GM21825 (cell line): ENCODE data around the gene UBE2L3.
"Not testable (repeated sequence)": the region's sequence is repeated elsewhere in the genome, so short reads cannot be mapped to it uniquely, and the experiment has no call there.

ENCODE experiments used
- ATAC-seq: cut with Tn5 transposase; IDR thresholded peaks from one replicate; pipeline ENCODE4 v1.9.1; 2021; ENCODE audit warnings: mild to moderate bottlenecking, moderate library complexity; ENCODE audit not compliant: unreplicated experiment

Gene UBE2L3

DNA sequence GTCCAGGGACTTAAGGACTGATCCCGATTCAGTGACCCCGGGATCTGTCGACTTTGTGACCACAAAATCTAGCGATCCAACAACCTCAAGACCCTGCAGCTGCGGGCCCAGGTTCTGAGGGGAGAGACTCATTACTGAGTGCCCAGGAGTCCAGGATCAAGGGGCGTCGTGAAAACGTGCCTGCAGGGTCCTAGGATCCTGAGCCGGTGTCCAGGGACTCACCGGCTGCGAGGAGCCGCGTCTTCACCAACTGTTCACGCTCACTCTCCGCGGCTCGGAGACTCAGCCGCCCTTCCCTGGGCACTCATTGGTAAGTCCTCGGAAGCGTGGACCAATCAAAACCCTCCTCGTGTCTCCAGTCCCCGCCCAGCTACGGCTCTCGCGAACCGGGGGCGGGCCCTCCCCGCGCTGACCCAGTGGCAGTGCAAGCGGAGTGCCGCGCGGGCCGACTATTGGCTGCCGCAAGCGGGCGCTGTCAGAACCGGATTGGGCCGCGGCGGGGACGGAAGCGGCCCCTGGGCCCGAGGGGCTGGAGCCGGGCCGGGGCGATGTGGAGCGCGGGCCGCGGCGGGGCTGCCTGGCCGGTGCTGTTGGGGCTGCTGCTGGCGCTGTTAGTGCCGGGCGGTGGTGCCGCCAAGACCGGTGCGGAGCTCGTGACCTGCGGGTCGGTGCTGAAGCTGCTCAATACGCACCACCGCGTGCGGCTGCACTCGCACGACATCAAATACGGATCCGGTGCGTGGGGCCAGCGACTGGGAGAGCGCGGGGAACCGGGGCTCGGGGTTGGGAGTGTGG, 74.5 kb downstream of the UBE2L3 start, which contains the start of gene SDF2L1:
TSS of gene SDF2L1 (plus strand) at position 514 of the 795 bp plus-strand sequence. CDS start at position 549, 35 bp downstream.
- ATAC-seq: peak; percentile 82

DNA sequence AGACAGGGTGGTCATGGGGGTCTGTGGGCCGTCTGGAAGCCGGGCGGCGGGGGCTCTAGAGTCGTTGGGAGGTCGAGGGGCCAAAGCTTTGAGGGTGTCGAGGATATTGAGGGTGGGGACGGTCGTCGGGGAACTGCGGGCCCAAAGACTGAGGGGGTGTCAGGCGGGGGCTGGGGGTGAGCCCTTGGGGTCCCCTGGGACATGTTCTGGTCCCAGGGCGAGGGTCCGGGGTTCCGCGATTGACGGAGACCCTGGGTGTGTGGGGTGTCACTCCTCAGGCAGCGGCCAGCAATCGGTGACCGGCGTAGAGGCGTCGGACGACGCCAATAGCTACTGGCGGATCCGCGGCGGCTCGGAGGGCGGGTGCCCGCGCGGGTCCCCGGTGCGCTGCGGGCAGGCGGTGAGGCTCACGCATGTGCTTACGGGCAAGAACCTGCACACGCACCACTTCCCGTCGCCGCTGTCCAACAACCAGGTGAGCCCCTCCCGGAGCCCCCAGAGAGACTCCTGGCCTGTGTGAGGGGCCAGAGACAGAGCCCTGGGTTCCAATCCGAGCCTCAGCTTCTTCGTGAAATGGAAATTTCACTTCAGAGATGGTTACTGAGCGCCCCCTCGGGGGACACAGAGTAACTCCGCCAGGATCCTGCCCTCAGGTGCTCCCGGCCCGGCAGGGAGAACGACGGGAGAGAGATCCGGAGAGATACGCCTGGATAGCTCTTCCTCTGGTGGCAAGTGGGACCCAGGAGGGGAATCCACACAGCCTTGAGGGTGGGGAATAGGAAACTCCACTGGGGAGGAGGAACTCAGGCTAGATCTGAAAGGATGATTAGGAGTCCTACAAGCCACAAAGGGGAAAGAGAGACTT, 75.3 kb downstream of the UBE2L3 start:
- ATAC-seq: no peak

DNA sequence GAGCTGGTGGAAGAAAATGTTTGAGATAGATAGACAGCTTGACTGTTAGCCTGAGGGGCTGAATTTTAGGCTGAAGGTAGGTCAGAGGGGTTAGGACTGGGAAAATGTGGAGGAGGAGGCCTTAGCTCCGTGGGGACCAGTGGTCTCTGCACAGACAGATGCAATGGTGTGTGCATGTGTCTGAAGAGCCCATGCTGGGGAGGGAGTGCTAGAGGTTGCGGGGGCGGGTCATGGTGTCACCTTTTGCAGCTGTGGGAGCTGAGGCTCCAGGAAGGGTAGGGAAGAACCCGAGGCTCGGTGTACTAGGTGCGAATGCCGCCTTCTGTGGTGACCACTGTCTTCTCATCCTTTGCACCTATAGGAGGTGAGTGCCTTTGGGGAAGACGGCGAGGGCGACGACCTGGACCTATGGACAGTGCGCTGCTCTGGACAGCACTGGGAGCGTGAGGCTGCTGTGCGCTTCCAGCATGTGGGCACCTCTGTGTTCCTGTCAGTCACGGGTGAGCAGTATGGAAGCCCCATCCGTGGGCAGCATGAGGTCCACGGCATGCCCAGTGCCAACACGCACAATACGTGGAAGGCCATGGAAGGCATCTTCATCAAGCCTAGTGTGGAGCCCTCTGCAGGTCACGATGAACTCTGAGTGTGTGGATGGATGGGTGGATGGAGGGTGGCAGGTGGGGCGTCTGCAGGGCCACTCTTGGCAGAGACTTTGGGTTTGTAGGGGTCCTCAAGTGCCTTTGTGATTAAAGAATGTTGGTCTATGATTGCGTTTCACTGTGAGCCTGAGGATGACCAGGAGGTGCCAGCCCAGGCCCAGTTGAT, 76.2 kb downstream of the UBE2L3 start:
- no peak for ATAC-seq

DNA sequence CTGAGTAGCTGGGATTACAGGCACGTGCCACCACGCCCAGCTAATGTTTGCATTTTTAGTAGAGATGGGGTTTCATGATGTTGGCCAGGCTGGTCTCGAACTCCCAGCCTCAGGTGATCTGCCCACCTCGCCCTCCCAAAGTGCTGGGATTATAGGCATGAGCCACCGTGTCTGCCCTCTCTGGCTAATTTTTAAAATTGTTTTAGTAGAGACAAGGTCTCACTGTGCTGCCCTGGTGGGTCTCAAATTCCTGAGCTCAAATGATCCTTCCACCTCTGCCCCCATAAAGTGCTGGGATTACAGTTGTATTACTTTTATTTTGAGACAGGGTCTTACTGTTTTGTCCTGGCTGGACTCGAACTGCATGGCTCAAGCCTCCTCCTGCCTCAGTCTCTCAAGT, 78.0 kb downstream of the UBE2L3 start:
- not testable (repeated sequence) for ATAC-seq

DNA sequence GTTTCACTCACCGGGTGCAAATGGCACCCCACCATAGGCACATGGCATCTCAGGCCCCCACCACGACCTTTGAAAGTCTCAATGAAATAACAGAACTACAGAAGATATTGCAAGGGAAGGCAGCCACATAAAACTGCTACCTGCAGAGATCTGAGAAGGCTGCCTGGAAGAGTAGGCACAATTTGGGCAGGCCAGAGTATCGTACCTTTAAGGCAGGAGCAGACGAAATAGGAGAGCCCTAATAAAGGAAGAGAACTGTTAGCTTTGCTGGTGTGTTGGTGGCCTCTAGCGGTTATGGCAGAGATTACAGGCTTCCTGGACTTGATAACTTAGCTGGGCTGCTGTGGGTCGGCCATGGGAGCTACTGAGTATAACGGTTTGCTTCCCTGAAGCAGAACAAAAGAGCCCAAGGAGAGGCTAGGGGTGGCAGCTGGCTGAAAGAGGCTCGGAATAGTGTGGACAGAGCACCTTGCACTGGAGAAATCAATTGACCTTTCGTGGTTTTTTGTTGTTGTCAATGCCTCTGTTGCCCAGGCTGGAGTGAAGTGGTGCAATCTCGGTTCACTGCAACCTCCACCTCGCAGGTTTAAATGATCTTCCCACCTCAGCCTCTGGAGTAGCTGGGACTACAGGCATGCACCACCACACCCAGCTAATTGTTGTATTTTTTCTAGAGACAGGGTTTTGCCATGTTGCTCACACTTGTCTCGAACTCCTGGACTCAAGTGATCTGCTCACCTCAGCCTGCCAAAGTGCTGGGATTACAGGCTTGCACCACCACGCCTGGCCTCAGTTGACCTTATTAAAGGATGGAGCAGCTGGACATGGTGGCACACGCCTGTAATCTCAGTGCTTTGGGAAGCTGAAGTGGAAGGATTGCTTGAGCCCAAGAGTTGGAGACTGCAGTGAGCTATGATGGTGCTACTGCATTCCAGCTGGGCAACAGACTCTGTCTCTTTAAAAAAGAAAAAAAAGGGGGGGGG, 79.4 kb downstream of the UBE2L3 start:
- no peak for ATAC-seq

DNA sequence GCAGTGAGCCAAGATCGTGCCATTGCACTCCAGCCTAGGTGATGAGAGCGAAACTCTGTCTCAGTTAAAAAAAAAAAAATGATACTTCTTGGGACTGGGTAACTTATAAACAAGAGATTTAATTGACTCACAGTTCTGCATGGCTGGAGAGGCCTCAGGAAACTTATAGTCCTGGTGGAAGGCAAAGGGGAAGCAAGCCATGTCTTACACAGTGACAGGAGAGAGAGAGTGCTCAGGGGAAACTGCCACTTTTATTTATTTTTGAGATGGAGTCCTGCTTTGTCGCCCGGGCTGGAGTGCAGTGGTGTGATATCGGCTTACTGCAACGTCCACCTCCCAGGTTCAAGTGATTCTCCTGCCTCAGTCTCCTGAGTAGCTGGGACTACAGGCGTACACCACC, 82.8 kb downstream of the UBE2L3 start:
- no peak for ATAC-seq

DNA sequence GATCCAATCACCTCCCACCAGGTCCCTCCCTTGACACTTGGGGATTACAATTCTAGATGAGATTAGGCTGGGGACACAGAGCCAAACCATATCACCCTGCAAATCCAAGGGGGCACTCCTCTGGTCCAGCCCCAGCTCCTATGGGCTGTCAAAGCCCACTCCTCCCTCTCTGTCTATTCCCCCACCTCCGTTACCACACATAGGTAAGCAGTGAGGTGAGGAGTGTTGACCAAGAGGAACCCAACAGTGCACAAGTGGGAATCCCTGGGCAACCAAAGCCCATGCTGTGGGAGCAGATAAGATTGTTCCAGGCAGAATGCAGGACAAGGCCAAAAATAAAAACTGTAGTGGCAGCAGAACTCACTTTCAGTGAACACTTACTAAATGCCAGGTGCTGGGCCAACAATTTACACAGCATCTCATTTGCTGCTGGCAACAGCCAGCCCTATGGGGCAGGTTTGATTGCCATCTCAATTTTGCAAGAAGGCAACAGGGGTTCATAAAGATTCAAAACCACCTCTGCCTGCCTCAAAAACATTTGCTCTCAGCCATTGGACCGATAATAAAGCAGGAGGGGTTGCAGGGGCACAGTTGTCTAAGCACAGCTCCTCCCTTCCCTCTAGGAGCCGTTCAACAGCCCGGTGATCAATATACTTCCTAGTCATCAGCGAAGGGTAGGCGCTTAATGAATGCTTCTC, 83.5 kb downstream of the UBE2L3 start:
- ATAC-seq: no peak

DNA sequence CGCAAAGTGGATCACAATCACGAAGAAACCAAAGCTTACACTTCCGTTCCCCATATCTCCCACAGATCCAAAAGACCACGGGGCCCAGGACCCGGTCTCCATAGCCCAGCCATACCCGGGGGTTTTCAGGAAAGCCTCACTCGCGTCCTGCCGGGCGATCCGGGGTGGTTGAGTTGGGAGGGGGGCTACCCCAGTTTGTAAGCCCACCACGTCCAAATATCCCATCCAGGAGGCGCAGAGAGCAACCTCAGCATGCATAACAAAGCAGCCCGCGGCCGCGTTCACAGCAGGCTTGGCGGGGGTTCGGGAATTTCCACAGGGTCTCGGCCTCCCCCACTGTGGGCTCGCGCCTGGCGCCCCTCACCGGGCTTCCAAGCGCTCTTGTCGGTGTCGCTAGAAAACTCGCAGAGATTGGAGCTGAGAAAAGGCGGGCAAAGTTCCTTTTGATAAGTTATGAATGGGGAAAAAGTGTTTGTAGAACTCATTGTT, 84.1 kb downstream of the UBE2L3 start:
- ATAC-seq: peak; percentile 17

DNA sequence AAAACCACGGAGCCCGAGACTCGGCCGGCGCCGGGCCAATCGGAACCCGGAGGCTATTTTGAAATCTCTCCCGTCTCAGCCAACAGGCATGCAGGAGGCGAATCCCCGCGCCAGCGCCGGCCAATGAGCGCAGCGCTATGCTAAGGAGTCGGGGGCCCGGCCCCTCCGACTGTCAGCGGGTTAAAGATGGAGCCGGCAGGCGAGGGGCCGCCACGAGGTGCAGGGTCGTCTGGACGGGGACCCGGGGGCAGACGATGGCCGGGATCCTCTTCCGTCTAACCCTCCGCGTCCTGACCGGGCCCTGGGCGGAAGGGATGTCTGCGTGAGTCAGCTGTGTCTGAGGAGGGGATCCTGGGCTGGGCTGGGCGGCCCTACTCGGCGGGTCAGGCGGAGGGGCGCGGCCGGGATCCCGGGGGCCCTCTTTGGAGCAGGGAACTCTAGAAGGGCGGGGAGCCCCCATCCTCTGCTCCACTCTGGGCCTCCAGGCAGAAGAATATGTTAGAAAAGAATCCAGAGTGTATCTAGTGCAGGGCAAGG, 84.6 kb downstream of the UBE2L3 start:
- peak; percentile 75 for ATAC-seq

DNA sequence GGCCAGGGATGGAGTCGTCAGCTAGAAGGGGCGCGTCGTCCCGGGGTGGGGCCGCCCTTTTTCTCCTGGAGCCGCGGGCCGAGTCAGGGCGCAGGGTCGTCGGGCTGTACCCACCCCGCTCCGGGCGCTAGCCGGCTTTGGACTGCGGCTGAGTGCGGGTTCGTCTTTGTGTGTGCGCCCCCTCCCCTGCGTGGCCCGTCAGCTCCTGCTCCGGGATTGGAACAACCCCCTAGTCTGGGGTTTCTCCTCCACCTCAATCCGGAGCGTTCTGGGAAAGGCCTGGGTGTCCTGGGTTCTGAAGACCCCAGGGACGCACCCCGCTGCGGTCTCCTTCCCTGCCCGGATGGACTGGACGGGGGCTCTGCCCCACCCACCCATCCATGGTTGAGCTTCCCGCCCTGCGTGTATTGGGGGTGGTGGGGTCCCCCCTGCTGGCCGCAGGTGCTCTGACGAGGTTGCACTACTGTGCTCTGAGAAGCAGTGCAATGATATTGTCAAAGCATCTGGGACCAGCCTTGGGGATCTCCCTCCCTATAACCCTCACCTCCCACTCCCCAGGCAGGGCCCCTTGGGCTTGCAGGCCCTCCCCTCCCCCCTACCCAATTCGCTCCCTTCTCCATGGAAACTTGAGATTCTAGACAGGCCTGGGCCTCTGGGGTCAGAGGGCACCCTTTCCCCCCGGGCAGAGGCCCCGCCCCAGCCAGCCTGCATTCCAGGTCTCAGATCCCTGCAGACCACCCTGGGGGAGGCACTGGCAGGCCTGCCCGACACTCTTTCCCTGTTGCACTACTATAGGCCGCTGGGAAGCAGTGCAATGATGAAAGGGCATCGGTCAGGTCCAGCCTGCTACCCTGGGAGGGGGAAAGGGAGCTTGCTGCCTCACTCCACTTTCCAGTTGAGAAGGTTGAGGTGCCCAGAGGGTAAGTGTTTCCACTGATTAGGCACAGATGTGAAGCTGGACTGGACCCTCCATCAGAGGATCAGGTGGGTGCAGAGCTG, 85.3 kb downstream of the UBE2L3 start:
- no peak for ATAC-seq

DNA sequence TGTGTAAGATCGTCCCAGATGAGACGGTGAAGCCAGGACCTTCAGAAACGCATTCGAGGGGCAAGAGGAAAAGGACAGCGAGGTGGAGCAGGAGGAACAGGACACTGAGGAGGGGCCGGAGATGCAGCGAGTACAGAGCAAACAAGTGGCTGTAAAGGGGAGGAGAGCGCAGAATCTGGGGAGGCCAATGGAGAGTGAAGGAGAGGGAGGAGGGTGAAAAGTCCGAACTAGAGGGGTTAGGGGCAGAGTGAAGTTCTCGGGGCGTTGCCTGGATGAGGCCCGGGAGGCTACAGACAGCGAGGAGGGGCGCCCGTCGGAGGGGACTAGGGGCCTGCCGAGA, 89.5 kb downstream of the UBE2L3 start:
- no peak for ATAC-seq

DNA sequence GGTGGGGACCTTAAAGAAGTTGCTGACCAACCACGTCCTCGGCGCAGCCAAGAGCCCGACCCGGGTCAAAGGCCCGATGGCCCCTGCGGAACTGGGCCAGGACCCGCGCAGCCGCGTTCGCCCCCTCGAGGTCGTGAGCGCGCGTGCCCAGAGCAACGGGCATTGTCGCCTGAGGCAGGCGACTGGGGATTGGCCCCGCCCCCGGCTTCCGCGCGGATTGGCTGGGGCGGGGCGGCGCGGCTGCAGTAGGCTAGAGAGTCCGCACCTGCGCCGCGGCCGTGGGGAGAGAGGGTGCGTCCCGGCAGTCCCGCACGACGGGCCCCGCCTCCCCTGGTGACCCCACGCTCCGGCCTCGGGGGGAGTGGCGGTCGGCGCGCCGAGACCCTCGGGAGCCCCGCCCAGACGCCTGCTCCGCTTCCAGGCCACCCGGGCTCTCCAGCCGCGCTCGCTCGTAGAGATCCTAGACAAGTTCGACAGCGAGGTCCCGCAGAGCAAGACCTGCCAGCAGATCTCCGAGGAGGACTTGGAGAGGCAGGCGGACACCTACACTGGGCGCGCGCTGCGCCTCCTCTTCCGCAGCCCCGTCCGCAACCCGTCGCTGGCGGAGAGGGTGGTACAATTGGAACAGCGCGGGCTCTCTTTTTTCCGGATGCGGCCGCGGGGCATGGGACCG, 90.0 kb downstream of the UBE2L3 start:
- peak; percentile 65 for ATAC-seq

DNA sequence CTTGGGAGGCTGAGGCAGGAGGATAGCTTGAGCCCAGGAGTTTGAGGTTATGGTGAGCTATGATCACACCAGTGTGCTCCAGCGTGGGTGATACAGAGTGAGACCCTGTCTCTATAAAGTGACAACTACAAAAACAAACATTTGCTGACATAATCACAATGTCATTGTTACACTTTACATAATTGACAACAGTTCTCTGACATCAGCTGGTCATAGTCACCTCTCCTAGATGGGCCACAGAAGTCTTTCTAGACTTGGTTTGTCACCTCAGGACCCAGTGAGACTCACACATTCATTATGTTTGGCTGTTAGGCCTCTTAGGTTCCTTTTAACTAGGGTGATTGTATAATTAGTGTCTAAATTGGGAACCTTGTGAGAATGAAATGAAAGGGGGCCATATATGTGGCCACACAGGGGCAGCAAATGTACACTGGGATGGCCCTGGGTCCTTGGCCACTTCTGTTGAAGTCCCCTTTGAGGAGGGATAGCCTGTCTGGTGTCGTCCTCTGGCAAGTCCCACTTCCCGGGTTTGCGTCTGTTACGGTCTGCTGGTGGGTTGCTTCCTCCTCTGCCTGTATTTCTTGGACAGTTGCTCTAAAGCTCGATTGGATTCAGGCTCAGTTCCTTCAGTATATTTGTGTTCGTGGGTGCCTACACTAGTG, 92.5 kb downstream of the UBE2L3 start:
- no peak for ATAC-seq

DNA sequence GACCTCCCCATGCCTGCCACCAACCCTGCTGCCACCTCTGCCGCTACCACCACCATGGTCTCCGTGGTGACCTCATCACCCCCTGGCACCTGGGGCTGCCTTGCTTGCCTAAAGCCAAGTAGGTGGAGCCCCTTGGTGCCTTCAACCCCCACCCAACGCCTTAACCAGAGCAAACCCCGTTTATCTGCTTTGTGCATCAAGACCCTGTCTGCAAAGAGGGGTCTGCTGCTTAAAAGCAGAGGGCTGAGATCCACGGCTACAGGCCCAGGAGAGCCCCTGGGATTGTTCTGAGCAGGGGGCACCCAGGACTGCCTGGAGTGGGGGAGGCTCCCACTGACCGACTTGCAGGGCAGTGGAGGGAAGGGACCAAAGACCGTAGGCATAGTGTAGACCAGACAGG, 93.4 kb downstream of the UBE2L3 start:
- ATAC-seq: no peak

DNA sequence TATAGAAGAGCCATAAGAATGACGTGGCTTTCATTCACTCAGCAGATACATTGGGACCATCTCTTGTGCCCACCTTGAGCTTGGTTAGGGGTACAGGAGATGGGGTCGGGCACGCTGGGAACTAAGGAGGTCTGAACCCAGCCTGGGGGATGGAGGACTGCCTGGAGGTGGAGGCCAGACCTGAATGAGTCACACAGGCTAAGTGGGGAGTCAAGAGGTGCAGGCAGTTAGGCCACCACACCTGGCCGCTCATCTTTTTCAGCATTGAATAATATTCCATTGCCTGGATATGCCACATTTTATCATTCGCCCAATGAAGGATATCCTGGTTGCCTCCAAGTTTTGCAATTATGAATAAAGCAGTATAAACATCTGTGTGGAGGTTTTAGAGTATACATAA, 94.5 kb downstream of the UBE2L3 start:
- ATAC-seq: no peak

DNA sequence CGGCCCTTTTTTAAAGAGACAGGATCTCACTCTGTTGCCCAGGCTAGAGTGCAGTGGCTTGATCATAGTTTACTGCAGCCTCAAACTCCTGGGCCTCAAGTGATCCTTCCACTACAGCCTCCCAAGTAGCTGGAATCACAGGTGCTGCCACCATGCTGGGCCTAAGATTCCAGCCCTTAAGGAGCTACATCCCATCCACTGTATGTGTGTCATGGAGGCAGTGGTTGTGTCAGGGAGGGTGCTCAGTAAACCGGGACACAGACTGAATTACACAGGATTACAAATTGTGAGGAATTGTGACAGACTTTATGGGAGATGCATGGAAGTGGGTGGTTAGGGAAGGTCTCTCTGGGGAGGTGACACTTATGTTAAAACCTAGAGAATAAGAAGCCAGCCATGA, 96.2 kb downstream of the UBE2L3 start:
- no peak for ATAC-seq
